GM21786 (cell line): Measurements from ENCODE around the gene LRRTM4.

ENCODE experiments used
- ATAC-seq: cut with Tn5 transposase; IDR thresholded peaks from one replicate; pipeline ENCODE4 v1.9.1; 2021; ENCODE audit not compliant: unreplicated experiment

LRRTM4 gene

GRCh38 chr2:77325395-77325794, 196.8 kb downstream of the LRRTM4 start:
- no peak for ATAC-seq

GRCh38 chr2:77322431-77322830, 199.7 kb downstream of the LRRTM4 start:
- ATAC-seq: no peak

DNA sequence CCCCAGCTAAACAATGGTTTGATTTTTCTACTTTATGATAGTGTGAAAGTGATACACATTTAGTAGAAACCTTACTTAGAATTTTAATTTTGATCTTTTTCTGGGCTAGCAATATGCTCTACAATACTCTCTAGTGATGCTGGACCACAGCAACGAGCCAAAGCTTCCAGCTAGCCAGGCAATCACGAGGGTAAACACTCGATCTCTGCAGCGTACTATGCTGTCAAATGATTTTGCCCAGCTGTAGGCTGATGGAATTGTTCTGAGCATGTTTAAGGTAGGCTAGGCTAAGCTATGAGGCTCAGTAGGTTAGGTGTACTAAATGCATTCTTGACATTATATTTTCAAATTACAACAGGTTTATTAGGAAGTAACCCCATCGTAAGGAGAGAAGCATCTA, 207.5 kb downstream of the LRRTM4 start:
- no peak for ATAC-seq

DNA sequence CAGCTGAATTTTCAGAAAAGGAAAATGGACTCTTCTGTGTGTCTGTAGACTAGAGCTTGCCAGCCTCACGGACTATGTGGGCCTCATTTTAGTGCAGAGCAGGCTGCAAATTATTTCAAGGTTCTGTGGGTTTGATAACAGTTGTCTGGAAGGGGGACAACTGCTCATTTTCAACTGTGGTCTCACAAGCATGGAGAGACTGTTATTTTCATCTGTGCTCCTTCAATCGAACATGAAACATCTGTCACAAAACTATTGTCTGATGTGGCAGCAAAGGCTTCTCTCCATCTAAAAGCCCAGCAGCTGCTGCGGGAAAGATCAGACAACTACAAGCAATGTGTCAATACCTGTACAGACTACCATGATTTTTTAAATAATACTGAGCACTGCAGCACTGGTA, 211.8 kb downstream of the LRRTM4 start:
- ATAC-seq: no peak

DNA sequence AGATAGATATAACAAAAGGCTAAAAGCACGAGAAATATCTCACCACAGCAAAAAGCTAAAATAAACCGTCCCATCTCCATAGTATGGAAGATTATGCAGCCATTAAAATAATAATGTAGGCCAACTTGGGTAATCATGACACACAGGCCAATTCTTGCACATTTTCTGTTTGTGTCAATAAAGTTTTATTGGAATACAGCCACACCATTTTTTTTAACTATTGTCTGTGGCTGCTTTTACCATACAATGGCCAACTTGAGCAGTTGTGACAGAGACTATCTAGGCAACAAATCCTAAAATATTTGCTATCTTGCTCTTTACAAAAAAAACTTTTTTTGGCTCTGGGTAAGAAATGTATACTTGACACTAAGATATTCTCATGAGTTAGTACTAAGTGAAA, 212.5 kb downstream of the LRRTM4 start:
- no peak for ATAC-seq

GRCh38 chr2:77301441-77301840, 220.7 kb downstream of the LRRTM4 start:
- ATAC-seq: no peak

- ATAC-seq: no peak
Observed at GRCh38 chr2:77296791-77297190, 225.4 kb downstream of the LRRTM4 start.

- no peak for ATAC-seq
Observed at GRCh38 chr2:77294474-77294873, 227.7 kb downstream of the LRRTM4 start.

- ATAC-seq: no peak
Observed at GRCh38 chr2:77284353-77284752, 237.8 kb downstream of the LRRTM4 start.

GRCh38 chr2:77271262-77271661, 250.9 kb downstream of the LRRTM4 start:
- ATAC-seq: no peak

DNA sequence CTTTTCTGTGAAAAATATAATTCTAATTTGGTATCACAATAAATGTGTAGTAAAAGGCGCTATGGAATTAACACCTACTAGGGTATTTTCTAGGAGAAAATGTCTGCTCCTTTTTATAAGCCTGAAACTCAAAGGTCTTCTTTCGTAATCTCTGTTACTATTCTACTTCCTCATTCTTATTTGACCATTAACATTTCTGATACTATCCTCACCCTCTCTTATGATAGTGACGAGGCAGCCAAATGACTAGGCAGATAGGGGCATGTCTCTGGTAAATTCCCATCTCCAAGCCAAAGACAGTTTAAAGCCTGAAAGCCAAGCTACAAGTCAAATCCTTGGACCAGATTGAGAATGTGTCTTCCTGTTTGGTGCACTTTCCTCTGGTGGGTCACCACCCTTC, 251.7 kb downstream of the LRRTM4 start:
- no peak for ATAC-seq

DNA sequence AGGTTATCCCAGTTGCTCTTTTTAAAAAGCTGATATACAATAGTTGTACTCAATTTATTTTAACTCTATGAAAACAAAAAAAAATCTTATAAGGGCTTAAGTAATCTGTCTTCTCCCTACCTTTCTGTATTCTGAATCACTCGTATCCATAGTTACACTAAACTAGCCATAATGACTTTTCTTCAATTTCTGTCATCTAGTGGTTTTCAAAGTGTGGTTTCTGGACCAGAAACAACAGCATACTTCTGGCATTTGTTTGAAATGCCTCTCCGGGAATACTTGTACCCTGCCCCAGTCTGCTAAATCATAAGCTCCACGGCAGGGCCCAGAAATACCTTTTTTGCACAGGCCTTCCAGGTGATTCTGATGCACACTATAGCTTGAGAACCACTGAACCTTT, 253.6 kb downstream of the LRRTM4 start:
- no peak for ATAC-seq

GRCh38 chr2:77232909-77233425, 289.2 kb downstream of the LRRTM4 start:
- ATAC-seq: no peak

DNA sequence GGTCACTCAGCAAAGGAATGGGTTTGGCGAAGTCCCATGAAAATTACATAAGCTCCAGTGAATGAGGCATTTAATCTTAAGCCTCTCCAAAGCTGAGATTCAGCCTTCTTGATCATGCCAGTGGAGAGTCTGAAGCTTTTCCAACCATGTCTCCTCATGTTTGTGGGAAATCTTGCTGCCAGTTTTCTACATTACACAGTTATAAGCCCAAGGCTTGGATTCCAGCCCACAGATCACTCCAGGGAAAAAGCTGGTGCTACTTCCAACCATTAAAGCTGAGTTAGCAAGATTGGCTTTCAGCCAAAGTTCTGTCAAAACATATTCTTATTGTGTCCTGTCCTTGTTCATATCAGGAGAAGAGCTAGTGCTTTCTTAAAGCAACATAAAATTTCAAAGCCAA, 293.8 kb downstream of the LRRTM4 start:
- ATAC-seq: no peak

DNA sequence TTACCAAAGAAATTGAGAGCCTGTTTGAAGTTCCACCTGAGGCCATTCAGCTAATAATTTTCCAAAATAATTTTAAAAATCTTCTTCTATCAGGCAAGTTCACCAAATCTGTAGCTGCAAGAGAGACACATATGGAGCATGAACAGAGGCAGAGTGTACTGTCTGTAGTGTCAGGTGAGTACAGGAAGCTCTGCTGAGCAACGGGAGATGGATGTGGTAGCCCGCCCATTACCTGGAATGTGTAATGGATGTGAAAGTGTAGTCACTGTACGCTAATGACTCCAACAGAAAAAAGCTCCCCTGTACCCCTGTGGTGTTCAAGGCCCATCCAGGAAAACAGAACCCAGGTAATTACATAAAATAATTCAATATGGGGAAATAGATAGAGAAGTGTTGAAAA, 311.5 kb downstream of the LRRTM4 start:
- ATAC-seq: no peak

DNA sequence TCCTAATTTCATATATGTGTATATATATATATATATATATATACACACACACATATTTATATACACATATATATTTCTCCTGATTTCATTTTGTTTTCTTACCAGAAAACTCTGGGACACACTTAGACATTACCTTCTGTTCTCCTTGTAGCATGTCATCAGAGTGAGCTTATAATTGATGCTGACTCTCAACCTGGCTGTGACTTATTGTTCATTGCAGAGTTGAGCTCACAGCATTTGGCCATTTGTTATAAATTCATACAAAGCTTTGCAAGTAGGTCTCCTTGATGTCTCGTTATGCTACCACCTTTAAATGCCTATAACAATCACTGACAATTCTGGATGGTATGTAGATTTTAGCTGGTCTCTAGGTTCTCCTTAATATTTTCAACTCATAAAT, 314.8 kb downstream of the LRRTM4 start:
- ATAC-seq: no peak

DNA sequence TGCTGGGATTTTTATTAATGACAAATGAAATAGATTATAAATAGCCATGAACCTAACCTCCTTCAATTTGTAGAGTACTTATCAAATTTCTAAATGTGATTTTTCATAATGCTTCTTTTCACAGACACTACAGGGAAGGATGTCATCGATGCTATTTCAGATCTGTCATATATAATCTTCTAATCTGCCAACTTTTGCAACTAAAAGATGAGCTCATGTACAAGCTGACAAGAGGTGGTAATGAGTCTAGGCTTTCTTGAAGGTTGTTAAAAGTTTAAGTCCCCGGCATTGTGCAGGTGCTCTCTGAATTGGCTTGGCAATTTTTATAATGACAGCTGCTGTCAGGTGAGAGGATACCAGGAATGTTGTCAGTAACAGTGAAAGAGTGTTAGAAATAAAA, 320.4 kb downstream of the LRRTM4 start:
- ATAC-seq: no peak

DNA sequence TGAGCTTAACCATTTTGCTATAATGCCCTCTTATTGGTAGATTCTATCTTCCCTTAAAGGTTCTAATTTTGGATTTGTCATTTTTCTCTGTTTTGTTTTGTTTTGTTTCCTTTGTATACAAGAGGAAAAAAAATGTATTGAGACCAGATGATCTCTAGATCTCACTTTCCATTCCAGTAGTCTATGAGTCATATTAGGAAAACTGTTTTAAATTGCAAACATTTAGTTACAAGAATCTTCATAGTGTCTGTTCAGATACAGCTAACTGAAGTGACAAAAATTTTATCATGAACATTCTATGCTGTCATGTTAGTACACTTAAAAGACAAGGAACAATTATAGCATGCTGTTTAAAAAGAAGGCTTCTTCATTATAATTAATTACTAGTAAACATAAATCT, 322.8 kb downstream of the LRRTM4 start:
- ATAC-seq: no peak

GRCh38 chr2:77193858-77194448, 328.2 kb downstream of the LRRTM4 start:
- no peak for ATAC-seq

DNA sequence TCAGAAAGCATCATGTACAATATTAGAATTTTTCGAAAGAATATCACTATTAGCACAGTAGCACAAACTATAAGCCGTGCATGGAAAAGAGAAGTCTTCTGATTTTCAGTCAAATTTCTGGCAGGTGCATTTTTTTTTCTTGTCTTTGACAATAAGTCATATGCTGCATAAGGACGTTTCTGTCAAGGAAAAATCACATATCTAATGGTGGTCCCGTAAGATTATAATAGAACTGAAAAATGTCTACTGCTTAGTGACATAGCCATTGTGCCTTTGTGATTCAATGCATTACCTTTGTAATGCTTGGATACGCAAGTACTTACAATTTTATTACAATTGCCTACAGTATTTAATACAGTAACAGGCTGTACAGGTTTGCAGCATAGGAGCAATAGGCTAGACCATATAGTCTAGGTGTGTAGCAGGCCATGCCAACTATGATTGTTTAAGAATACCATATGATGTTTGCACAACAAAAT, 329.3 kb downstream of the LRRTM4 start:
- ATAC-seq: no peak

DNA sequence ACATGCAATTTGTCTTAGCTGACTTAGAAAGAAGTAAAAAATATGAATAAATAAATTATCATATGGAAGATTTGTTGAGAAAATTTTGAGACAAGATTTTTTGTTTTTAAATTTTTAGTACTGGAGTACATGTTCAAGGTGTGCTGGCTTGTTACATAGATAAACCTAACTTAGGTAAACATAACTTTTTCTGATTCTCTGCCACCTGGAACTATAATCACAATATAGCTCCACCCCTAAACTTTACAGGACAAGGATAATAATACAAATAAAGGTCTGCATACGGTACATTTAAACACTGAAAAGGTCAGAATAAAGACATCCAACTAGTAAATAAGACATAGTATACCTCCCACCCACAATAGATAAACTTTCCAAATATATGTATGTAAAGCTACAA, 330.5 kb downstream of the LRRTM4 start:
- ATAC-seq: no peak

DNA sequence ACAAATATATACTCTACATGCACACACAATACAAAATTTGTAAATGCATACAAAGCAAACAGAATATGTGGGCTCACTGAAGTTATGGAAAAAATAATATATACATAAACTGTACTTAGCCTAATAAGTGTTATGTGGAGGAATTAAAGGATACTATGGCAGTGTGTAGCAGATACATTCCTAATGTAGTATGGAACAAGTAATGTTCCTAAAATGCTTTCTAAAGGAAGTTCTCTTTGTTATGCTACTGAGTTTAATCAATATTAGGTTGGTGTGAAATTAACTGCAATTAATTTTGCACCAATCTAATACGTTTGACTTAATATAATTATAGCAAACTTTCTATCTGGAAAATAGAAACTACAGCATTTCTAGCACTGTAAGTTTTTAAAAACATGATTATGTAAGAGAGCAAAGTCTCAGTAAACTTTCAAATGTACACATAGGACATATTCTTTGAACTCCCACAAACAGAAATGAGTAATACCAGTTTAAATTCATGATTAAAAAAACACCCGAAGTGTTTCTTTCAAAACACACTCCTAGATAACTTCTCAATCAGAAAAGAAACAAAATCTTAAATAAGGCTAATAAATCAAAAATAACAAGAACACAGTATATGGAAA, 331.3 kb downstream of the LRRTM4 start:
- no peak for ATAC-seq

GRCh38 chr2:77185052-77185451, 337.1 kb downstream of the LRRTM4 start:
- ATAC-seq: no peak
